Fibroblast of the conjunctiva (primary cell): ENCODE data around the gene DMRT3.
"Not testable (repeated sequence)": the region's sequence is repeated elsewhere in the genome, so short reads cannot be mapped to it uniquely, and the experiment has no call there.

Experiments
- DNase-seq: peaks from one replicate; pipeline ENCODE4 v3.0.0-alpha.2; 2010; ENCODE audit warnings: low read depth

The DMRT3 gene

GRCh38 chr9:998299-999110, 22.1 kb downstream of the DMRT3 start:
- DNase-seq, result not testable (repeated sequence)

DNA sequence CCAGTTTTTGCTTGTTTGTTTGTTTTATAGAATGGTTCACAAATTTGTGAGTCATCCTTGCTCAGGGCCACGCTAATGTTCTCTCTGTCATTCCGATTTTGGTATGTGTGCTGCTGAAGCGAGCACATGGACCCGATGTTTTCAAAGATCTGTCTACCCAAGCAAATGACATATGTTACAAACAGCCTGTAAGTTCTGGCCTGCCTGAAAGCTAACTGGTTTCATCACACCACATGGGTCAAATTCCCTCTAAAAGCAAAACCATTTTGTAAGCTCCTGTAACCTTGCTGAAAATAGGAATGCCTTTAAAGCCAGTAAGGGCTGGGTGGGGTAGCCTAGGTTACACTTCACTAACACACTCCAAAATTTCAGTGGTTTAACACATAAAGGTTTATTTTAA, 25.4 kb downstream of the DMRT3 start:
- DNase-seq, result no peak

DNA sequence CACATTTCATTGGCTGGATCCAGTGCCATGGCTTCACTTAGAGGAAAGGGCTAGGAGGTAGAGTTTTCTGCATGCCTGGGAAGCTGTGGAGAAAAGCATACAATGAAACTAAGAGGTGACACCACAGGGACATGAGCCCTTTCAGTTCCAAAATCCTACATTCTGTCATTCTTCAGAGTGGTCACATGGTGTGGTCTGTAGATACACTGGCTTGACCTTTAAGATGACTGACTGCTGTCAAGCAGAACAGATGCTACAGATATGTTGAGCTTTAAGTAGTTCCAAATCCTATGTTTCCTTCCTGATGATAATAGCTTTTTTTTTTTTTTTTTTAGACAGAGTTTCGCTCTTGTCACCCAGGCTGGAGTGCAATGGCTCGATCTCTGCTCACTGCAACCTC, 26.2 kb downstream of the DMRT3 start:
- no peak for DNase-seq

DNA sequence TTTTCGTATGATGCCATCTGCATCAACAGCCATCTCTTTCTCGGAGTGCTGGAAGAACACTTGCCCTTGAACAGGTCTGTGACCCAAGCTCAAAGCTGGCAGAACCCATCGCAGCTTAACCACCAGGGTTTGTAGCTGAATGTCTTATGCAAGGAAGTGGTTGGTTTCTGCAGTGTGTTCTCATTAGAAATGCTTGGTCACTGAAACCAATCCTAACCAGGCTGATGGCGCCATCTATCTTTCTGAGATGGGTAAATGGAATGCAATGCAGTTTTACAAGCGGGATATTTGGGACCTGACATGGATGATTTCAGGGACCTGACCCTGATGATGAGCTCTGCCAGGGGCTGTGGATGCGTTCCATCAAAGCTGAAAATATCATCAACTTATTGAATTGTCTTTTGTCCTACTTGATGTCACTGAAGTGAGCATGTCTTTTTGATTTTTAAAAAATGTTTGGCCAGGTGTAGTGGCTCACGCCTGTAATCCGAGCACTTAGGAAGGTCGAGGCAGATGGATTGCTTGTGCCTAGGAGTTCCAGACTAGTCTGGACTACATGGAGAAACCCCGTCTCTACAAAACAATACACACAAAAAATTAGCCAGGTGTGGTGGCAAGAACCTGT, 28.7 kb downstream of the DMRT3 start:
- peak; percentile 40 for DNase-seq

- no peak for DNase-seq
These were observed 30.9 kb downstream of the DMRT3 start for GRCh38 chr9:1007312-1007711.

- no peak for DNase-seq
These were observed 31.8 kb downstream of the DMRT3 start for GRCh38 chr9:1008216-1008615.

DNA sequence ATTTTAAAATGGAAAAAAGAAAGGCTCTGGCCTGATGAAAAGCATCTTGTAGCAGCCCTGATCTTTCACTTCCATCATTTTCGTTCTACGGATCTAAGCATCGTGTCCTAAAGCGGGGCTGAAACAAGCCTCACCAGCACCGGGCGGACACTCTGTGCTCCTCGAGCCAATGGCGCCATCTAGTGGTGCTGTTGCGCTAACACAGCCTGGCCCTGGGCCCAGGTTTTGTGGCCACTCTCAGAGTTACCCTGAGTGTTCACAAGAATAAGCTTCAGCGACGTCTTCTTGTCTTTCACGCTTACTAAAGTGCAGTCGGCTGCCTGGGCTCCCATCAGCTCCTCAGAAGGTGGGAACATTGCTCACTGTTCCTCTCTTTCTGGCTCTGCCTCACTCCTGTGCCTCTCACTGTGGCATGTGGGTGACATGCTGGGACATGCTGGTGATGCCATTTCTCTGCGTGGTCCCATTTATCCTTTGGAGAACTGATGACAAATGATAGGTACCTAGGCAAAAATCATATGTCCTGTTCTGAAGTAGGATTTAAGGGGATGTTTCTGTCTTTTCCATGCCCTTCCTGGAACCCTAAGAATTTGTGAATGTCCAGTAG, 32.7 kb downstream of the DMRT3 start:
- DNase-seq, result peak; percentile 63

DNA sequence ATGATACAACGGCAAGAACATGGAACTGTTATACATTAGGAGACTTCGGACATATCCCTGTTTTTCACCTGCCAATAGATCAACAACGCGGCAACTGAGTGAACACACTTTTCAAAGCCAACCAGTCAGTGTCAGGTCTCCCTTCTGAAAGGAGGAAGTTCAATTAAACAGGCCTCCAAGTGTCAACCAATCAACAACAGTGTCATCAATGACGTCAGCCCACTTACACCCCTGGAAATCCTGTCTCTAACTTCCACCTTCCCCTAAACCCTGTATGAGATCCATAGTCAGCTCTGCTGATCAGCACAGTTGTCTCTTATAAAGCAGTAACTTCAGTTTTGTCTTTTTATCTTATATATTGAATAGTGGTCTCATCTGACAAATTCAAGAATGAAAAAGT, 36.6 kb downstream of the DMRT3 start:
- no peak for DNase-seq

DNA sequence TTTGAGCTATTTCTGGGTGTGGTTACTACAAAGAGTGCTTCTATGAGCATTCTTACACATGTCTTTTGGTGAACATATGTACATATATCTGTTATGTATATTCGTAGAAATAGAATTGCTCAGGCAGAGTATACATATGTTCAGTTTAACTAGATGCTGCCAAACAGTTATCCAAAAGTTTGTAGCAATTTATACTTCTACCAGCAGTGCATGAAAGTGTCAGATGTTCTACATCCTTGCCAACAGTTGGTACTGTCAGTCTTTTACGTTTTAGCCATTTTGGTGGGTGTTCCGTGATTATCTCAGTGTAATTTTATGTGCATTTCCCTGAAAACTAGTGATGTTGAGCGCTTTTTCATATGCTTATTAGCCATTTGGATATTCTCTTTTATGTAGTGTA, 37.8 kb downstream of the DMRT3 start:
- DNase-seq, result no peak

- DNase-seq, result no peak
These were observed 38.2 kb downstream of the DMRT3 start for GRCh38 chr9:1014640-1015039.

- no peak for DNase-seq
These were observed 41.7 kb downstream of the DMRT3 start for GRCh38 chr9:1018121-1018520.

GRCh38 chr9:1024112-1024511, 47.7 kb downstream of the DMRT3 start:
- DNase-seq, result no peak

DNA sequence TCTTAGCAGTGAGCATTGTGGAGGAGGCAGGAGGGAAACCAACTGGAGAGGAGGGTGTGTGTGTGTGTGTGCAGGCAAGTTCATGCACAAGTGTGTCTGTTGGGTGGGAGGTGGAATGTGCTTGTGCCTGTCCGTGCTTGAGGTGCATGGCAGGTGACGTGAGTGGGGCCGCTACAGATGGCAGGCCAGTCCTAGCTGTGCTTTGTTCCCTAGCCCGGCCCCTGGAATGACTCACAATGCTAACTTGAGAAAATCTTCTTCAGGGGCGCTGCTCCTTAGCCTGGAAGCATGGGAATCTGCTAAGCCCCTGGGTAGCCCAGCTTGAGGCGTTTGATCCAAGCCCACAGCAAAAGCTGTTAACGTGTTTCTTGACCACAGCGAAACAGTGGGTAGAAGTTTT, 48.7 kb downstream of the DMRT3 start:
- DNase-seq, result no peak

GRCh38 chr9:1026219-1026618, 49.8 kb downstream of the DMRT3 start:
- DNase-seq, result no peak

- no peak for DNase-seq
These were observed 52.2 kb downstream of the DMRT3 start for GRCh38 chr9:1028501-1029190.

GRCh38 chr9:1031951-1032601, 55.6 kb downstream of the DMRT3 start:
- no peak for DNase-seq

DNA sequence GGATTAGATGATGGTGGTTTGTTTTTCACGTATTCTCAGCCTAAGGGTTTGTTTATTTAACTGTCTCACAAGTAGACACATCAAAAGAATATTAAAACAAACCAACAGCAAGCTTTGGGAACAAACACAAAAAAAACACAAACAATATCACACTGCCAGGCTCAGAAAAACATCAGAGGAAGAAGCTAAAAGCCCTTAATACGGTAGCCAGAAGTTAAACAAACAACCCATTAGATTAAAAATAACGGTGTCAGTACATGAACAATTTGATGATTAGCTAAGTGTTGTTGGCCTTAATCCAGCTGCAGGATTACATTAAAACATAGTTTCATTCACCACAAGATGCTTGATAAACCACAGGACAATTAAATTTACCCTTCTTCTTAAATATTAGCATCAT, 57.8 kb downstream of the DMRT3 start:
- no peak for DNase-seq

DNA sequence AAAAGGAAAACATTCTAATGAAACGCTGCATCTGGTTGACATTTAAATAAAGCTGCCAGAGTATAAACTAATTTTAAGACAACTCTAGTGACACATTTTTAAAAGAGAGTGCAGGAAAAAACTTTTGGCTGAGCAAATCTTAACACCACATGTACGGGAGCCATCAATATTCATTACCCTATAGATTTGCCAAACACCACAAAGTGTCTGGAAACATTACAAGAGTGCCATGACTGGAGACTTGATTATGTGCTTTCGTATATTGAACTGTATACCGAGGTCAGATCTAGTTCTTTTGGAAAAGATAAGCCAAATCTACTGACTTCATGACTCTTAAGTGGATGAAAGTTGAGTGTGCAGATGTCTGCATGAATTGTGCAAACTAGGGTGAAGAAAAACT, 63.1 kb downstream of the DMRT3 start:
- DNase-seq, result no peak
